ENCODE data around the gene FAM174A. TPM values are rescaled to one million over a fixed set of nuclear protein-coding genes. Genes with fewer than 3 reads are reported as not detected.
A peak's percentile ranks its signal among the peaks of the same experiment; 100 is the strongest.

FAM174A gene
- polyA plus RNA-seq, 1 of the 3 experiments (the other 2 are of a cell fraction) = 22.4 TPM

DNA sequence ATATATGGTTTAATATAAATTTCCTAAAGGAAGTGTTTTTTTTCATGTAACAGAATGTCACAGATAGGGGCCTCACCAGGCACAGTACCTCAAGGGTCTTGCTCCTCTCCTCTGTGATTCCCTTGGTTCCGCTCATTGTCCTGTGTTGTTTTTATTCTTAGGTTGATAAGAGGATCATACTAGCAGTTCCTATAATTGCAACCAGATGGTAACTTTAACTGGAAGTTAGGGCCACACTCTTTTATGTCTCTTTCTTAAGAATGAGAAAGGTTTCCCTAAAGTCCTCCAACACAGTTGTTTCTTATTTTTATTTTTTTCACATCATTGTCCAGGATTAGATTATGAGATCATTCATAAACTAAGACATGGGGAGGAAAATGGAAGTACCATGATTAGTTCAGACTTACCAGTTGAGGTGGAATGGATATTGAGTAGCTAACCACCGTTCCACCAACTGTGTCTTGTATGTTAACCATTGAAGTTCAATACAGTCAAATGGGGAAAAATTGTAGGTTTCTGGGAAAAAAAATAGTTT, 41.1 kb downstream of the FAM174A start:
- POLR2A ChIA-PET = no interaction called here

DNA sequence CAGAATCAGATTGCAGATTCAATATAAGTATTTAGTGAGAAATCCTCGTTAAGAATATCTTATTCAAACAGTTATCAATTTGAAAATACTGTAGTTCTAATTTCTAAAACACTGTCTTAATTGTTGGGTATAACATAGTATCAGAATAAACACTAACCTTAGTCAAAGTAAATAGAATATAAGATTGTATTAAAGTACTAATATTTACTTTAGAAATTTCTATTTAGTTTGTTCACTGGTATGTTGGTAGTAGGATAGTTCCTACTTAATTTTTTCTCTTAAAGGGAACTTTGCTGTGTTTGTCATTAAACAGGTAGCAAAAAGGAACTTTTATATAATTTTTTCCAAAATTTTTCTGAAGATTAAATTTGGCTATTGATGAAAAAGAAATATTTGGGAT, 42.3 kb downstream of the FAM174A start:
- H3F3A ChIP-seq (replicated peaks; ENCODE audit: insufficient read depth) = no peaks in the 10 kb centered on the region
- TF ChIP-seq EP300 (IDR thresholded peaks at IDR 0.05; ENCODE audit: borderline replicate concordance in 1 of 2, low read depth in 1 of 2, low read length in 1 of 2) (no peak), TEAD4 (IDR thresholded peaks at IDR 0.05; ENCODE audit: borderline replicate concordance, insufficient read depth) (no peak), TAF1 (IDR thresholded peaks at IDR 0.05; ENCODE audit: borderline replicate concordance, low read depth, low read length) (no peak), MXI1 (IDR thresholded peaks at IDR 0.05; ENCODE audit: low read depth, low read length) (no peak), TCF12 (IDR thresholded peaks at IDR 0.05) (no peak), EZH2phosphoT487 (IDR thresholded peaks at IDR 0.05; ENCODE audit: borderline replicate concordance, low read depth) (no peak), FOXJ3 (CRISPR knock-in tag; IDR thresholded peaks at IDR 0.05) (no peak), MEF2A (IDR thresholded peaks at IDR 0.05; ENCODE audit: borderline replicate concordance, low read depth) (no peak), SMC3 (IDR thresholded peaks at IDR 0.05; ENCODE audit: low read depth, low read length) (no peak), FOXM1 (IDR thresholded peaks at IDR 0.05; ENCODE audit: low read depth) (no peak)
- TF ChIP-seq, protein P1, sequence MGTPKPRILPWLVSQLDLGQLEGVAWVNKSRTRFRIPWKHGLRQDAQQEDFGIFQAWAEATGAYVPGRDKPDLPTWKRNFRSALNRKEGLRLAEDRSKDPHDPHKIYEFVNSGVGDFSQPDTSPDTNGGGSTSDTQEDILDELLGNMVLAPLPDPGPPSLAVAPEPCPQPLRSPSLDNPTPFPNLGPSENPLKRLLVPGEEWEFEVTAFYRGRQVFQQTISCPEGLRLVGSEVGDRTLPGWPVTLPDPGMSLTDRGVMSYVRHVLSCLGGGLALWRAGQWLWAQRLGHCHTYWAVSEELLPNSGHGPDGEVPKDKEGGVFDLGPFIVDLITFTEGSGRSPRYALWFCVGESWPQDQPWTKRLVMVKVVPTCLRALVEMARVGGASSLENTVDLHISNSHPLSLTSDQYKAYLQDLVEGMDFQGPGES (IDR thresholded peaks at IDR 0.05; ENCODE audit: low read depth, low read length) = no peak
- H3K27ac ChIP-seq (ENCODE audit: low read depth in 2 of 2, low read length in 1 of 2) = no peak overlapping the region
- no peak overlapping the region for H3K9ac ChIP-seq
- H3K36me3 ChIP-seq (replicated peaks in 1 of 2; ENCODE audit: control insufficient read depth in 1 of 2, insufficient read depth in 2 of 2, low read length in 1 of 2) = no peaks in the 10 kb centered on the region
- DNase-seq = no peak
- ChIA-PET CTCF (no interaction called here), POLR2A (no interaction called here)
- no peaks in the 10 kb centered on the region for H3K9me2 ChIP-seq
- WGBS (ENCODE audit: low lambda C conversion rate) = 82% methylated on average over 1 of the region's 1 CpG
- no peaks in the 10 kb centered on the region for H3K9me3 ChIP-seq
- no peak overlapping the region for H3K4me3 ChIP-seq (ENCODE audit: low read depth in 2 of 2, low read length in 1 of 2)
- no peak overlapping the region for H2AFZ ChIP-seq (ENCODE audit: low read depth)
- peaks cover 1% of the 10 kb centered on the region; the same call in 1 of the 2 replicates for H3K79me2 ChIP-seq (ENCODE audit: insufficient read depth)
- no peaks in the 10 kb centered on the region for H4K20me1 ChIP-seq (ENCODE audit: insufficient read depth)
- peaks cover 0 to 3% of the 10 kb centered on the region in 2 experiments; a peak in 1 of 4 replicates for H3K4me1 ChIP-seq (ENCODE audit: control insufficient read depth in 1 of 2, insufficient read depth in 2 of 2, low read depth in 1 of 2, low read length in 1 of 2)
- H3K4me2 ChIP-seq = no peak overlapping the region
- no peaks in the 10 kb centered on the region for H3K27me3 ChIP-seq (ENCODE audit: insufficient read depth)

More for the DNA sequence above, 41.1 kb downstream of the FAM174A start:
- Histone ChIP-seq H2AFZ (ENCODE audit: low read depth) (no peak overlapping the region), H3F3A (replicated peaks; ENCODE audit: insufficient read depth) (no peaks in the 10 kb centered on the region), H3K4me1 (ENCODE audit: control insufficient read depth in 1 of 2, insufficient read depth in 2 of 2, low read depth in 1 of 2, low read length in 1 of 2) (peaks cover 0 to 3% of the 10 kb centered on the region in 2 experiments; a peak in 1 of 4 replicates), H4K20me1 (ENCODE audit: insufficient read depth) (no peaks in the 10 kb centered on the region), H3K4me2 (no peak overlapping the region), H3K9me3 (no peaks in the 10 kb centered on the region), H3K36me3 (replicated peaks in 1 of 2; ENCODE audit: control insufficient read depth in 1 of 2, insufficient read depth in 2 of 2, low read length in 1 of 2) (no peaks in the 10 kb centered on the region), H3K27ac (ENCODE audit: low read depth in 2 of 2, low read length in 1 of 2) (no peak overlapping the region), H3K4me3 (ENCODE audit: low read depth in 2 of 2, low read length in 1 of 2) (no peak overlapping the region), H3K79me2 (ENCODE audit: insufficient read depth) (peaks cover 4% of the 10 kb centered on the region; the same call in 1 of the 2 replicates), H3K9me2 (no peaks in the 10 kb centered on the region), H3K9ac (no peak overlapping the region), H3K27me3 (ENCODE audit: insufficient read depth) (no peaks in the 10 kb centered on the region)
- CTCF ChIA-PET = interaction anchor here (1.2 kb wide), 1 partner anchor 15 kb away, joined by 3 read pairs; no protein-coding TSS in a partner anchor
- 98% methylated on average over 2 of the region's 2 CpGs for WGBS (ENCODE audit: low lambda C conversion rate)
- peak; percentile 45; the same call in 1 of the 2 replicates for TF ChIP-seq TCF12 (IDR thresholded peaks at IDR 0.05)
- TF ChIP-seq, protein P2, sequence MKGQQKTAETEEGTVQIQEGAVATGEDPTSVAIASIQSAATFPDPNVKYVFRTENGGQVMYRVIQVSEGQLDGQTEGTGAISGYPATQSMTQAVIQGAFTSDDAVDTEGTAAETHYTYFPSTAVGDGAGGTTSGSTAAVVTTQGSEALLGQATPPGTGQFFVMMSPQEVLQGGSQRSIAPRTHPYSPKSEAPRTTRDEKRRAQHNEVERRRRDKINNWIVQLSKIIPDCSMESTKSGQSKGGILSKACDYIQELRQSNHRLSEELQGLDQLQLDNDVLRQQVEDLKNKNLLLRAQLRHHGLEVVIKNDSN (IDR thresholded peaks at IDR 0.05; ENCODE audit: borderline replicate concordance, low read depth) = no peak
- DNase-seq = no peak

Data from SK-N-SH (cell line).